Activated T-helper 17 cell treated with anti-CD3 and anti-CD28 coated beads, Interleukin-2, amount 50 U/mL, for 72 hours (primary cell): Measurements from ENCODE around the gene ATP12A. TPM values are rescaled to one million over a fixed set of nuclear protein-coding genes. Genes with fewer than 3 reads are reported as not detected.
A peak's percentile ranks its signal among the peaks of the same experiment; 100 is the strongest.

Experiments used
- ATAC-seq: fragments of 150-1000 bp; cut with Tn5 transposase; replicated peaks from 2 replicates; pipeline ENCODE4 v1.10.0; 2021; ENCODE audit warnings: mild to moderate bottlenecking, moderate library complexity
- H3K27ac Mint-ChIP-seq: one replicate; pipeline ENCODE4 v1.8.0; 2022; ENCODE audit warnings: mixed read lengths
- H3K27me3 Mint-ChIP-seq: one replicate; pipeline ENCODE4 v1.8.0; 2022; ENCODE audit warnings: mixed read lengths
- H3K36me3 Mint-ChIP-seq: one replicate; pipeline ENCODE4 v1.8.0; 2022; ENCODE audit warnings: low read depth, mild to moderate bottlenecking, mixed read lengths
- H3K4me1 Mint-ChIP-seq: one replicate; pipeline ENCODE4 v1.8.0; 2022; ENCODE audit warnings: mixed read lengths
- H3K4me3 Mint-ChIP-seq: one replicate; pipeline ENCODE4 v1.8.0; 2022; ENCODE audit warnings: mild to moderate bottlenecking, mixed read lengths
- H3K9me3 Mint-ChIP-seq: one replicate; pipeline ENCODE4 v1.8.0; 2022; ENCODE audit warnings: mixed read lengths
- total RNA-seq, 2 donors: library from RNA; stranded (reverse); gene quantifications; one replicate each; pipeline ENCODE4 v1.2.3, GENCODE V29; 2022

The ATP12A gene
- total RNA-seq, 2 donors from 2014 or later = 0.13 to 1.5 TPM

GRCh38 chr13:24672141-24673132 lies 7.8 kb upstream of the ATP12A start:
- no peak for ATAC-seq
- H3K9me3 Mint-ChIP-seq = no peaks in the 10 kb centered on the region
- H3K4me1 Mint-ChIP-seq = no peaks in the 10 kb centered on the region
- H3K27me3 Mint-ChIP-seq = peaks cover 18% of the 10 kb centered on the region
- no peaks in the 10 kb centered on the region for H3K36me3 Mint-ChIP-seq
- H3K4me3 Mint-ChIP-seq = no peak overlapping the region
- H3K27ac Mint-ChIP-seq = no peak overlapping the region

- H3K36me3 Mint-ChIP-seq = no peaks in the 10 kb centered on the region
- no peak overlapping the region for H3K4me3 Mint-ChIP-seq
- no peak overlapping the region for H3K27ac Mint-ChIP-seq
- no peaks in the 10 kb centered on the region for H3K4me1 Mint-ChIP-seq
- ATAC-seq = no peak
- peaks cover 33% of the 10 kb centered on the region for H3K27me3 Mint-ChIP-seq
- H3K9me3 Mint-ChIP-seq = no peaks in the 10 kb centered on the region
These were observed 4.2 kb upstream of the ATP12A start for GRCh38 chr13:24675806-24676570.

- Mint-ChIP-seq H3K4me1 (no peaks in the 10 kb centered on the region), H3K36me3 (no peaks in the 10 kb centered on the region), H3K27me3 (peaks cover 36% of the 10 kb centered on the region), H3K4me3 (no peak overlapping the region), H3K27ac (no peak overlapping the region), H3K9me3 (no peaks in the 10 kb centered on the region)
- no peak for ATAC-seq
These were observed 2.1 kb upstream of the ATP12A start for GRCh38 chr13:24678151-24678550.

- H3K27me3 Mint-ChIP-seq = peaks cover 35% of the 10 kb centered on the region
- peak overlapping the region; percentile 43 for H3K4me3 Mint-ChIP-seq
- H3K36me3 Mint-ChIP-seq = no peaks in the 10 kb centered on the region
- peaks cover 7% of the 10 kb centered on the region for H3K4me1 Mint-ChIP-seq
- no peaks in the 10 kb centered on the region for H3K9me3 Mint-ChIP-seq
- H3K27ac Mint-ChIP-seq = no peak overlapping the region
- ATAC-seq = no peak
These were observed 522 bp upstream of the ATP12A start for GRCh38 chr13:24679686-24680085.

- Mint-ChIP-seq H3K27ac (no peak overlapping the region), H3K27me3 (peaks cover 35% of the 10 kb centered on the region), H3K9me3 (no peaks in the 10 kb centered on the region), H3K4me3 (no peak overlapping the region), H3K36me3 (no peaks in the 10 kb centered on the region), H3K4me1 (peaks cover 18% of the 10 kb centered on the region)
- ATAC-seq = no peak
These were observed 855 bp downstream of the ATP12A start for GRCh38 chr13:24680921-24681604.

GRCh38 chr13:24681930-24682329 lies 1.7 kb downstream of the ATP12A start:
- ATAC-seq = no peak
- Mint-ChIP-seq H3K9me3 (no peaks in the 10 kb centered on the region), H3K4me3 (no peak overlapping the region), H3K4me1 (peaks cover 18% of the 10 kb centered on the region), H3K27ac (no peak overlapping the region), H3K36me3 (no peaks in the 10 kb centered on the region), H3K27me3 (peaks cover 29% of the 10 kb centered on the region)

- Mint-ChIP-seq H3K36me3 (no peaks in the 10 kb centered on the region), H3K9me3 (no peaks in the 10 kb centered on the region), H3K27ac (no peak overlapping the region), H3K4me3 (no peak overlapping the region), H3K4me1 (peaks cover 18% of the 10 kb centered on the region), H3K27me3 (peaks cover 28% of the 10 kb centered on the region)
- ATAC-seq = no peak
These were observed 2.1 kb downstream of the ATP12A start for GRCh38 chr13:24682353-24682752.

GRCh38 chr13:24683351-24683750 lies 3.1 kb downstream of the ATP12A start:
- H3K36me3 Mint-ChIP-seq = no peaks in the 10 kb centered on the region
- H3K27me3 Mint-ChIP-seq = peaks cover 26% of the 10 kb centered on the region
- H3K4me1 Mint-ChIP-seq = peaks cover 18% of the 10 kb centered on the region
- no peak for ATAC-seq
- no peak overlapping the region for H3K4me3 Mint-ChIP-seq
- no peaks in the 10 kb centered on the region for H3K9me3 Mint-ChIP-seq
- no peak overlapping the region for H3K27ac Mint-ChIP-seq

GRCh38 chr13:24683838-24684599 lies 3.8 kb downstream of the ATP12A start:
- Mint-ChIP-seq H3K4me1 (peaks cover 18% of the 10 kb centered on the region), H3K27me3 (peaks cover 28% of the 10 kb centered on the region), H3K4me3 (peak overlapping the region; percentile 27), H3K27ac (no peak overlapping the region), H3K36me3 (no peaks in the 10 kb centered on the region), H3K9me3 (no peaks in the 10 kb centered on the region)
- ATAC-seq = peak; percentile 65

- peaks cover 18% of the 10 kb centered on the region for H3K4me1 Mint-ChIP-seq
- H3K27ac Mint-ChIP-seq = peak overlapping the region; percentile 8
- H3K36me3 Mint-ChIP-seq = no peaks in the 10 kb centered on the region
- H3K9me3 Mint-ChIP-seq = no peaks in the 10 kb centered on the region
- H3K4me3 Mint-ChIP-seq = peak overlapping the region; percentile 27
- H3K27me3 Mint-ChIP-seq = peaks cover 24% of the 10 kb centered on the region
- peak; percentile 84 for ATAC-seq
These were observed 4.4 kb downstream of the ATP12A start for GRCh38 chr13:24684600-24684998.

GRCh38 chr13:24685314-24685713 lies 5.1 kb downstream of the ATP12A start:
- Mint-ChIP-seq H3K4me1 (peaks cover 18% of the 10 kb centered on the region), H3K9me3 (no peaks in the 10 kb centered on the region), H3K27me3 (peaks cover 24% of the 10 kb centered on the region), H3K27ac (peak overlapping the region; percentile 8), H3K4me3 (peak overlapping the region; percentile 27), H3K36me3 (no peaks in the 10 kb centered on the region)
- ATAC-seq = no peak

GRCh38 chr13:24687611-24688010 lies 7.4 kb downstream of the ATP12A start:
- no peaks in the 10 kb centered on the region for H3K9me3 Mint-ChIP-seq
- peaks cover 18% of the 10 kb centered on the region for H3K4me1 Mint-ChIP-seq
- no peaks in the 10 kb centered on the region for H3K36me3 Mint-ChIP-seq
- no peak for ATAC-seq
- H3K4me3 Mint-ChIP-seq = no peak overlapping the region
- peaks cover 31% of the 10 kb centered on the region for H3K27me3 Mint-ChIP-seq
- no peak overlapping the region for H3K27ac Mint-ChIP-seq

GRCh38 chr13:24688111-24688510 lies 7.9 kb downstream of the ATP12A start:
- H3K9me3 Mint-ChIP-seq = no peaks in the 10 kb centered on the region
- peaks cover 18% of the 10 kb centered on the region for H3K4me1 Mint-ChIP-seq
- H3K27ac Mint-ChIP-seq = no peak overlapping the region
- ATAC-seq = no peak
- H3K27me3 Mint-ChIP-seq = peaks cover 34% of the 10 kb centered on the region
- no peak overlapping the region for H3K4me3 Mint-ChIP-seq
- H3K36me3 Mint-ChIP-seq = no peaks in the 10 kb centered on the region

GRCh38 chr13:24688950-24689349 lies 8.7 kb downstream of the ATP12A start:
- H3K27ac Mint-ChIP-seq = no peak overlapping the region
- peaks cover 42% of the 10 kb centered on the region for H3K27me3 Mint-ChIP-seq
- no peak overlapping the region for H3K4me3 Mint-ChIP-seq
- no peaks in the 10 kb centered on the region for H3K36me3 Mint-ChIP-seq
- no peak for ATAC-seq
- H3K4me1 Mint-ChIP-seq = peaks cover 20% of the 10 kb centered on the region
- H3K9me3 Mint-ChIP-seq = no peaks in the 10 kb centered on the region
